Measurements from ENCODE around the gene EIF4A2. TPM values are rescaled to one million over a fixed set of nuclear protein-coding genes. Genes with fewer than 3 reads are reported as not detected.

The EIF4A2 gene
- total and polyA plus RNA-seq, 9 of the 15 experiments (the other 6 are each of a cell fraction or from before 2014, with no cell fraction given): 307 to 754 (median 435) TPM

DNA sequence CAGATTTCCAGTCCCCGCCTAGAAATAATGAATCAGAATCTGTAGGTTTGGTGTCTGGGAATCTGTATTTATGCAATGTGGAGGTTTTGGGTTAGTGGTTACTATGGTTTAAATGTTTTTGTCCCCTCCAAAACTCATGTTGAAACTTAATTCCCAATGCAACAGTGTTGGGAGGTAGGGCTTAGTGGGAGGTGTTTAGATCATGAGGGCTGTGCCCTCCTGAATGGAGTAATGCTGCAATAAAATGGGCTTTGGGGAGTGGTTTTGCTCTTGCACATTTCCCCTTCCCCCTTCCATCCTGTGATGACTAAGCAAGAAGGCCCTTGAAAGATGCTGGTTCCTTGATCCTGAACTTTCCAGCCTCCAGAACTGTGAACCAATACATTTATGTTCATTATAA is 32.1 kb downstream of the EIF4A2 start (continued):
- TF ChIP-seq TAF7 (tag; IDR thresholded peaks at IDR 0.05) (no peak), ZNF668 (CRISPR knock-in tag; IDR thresholded peaks at IDR 0.05) (no peak), LEF1 (IDR thresholded peaks at IDR 0.05) (peak; percentile 49; the same call in 1 of the 2 replicates), ETV1 (tag; conservative IDR thresholded peaks at IDR 0.05; ENCODE audit: low read depth) (peak; percentile 33; the same call in 1 of the 2 replicates), SPI1 (IDR thresholded peaks at IDR 0.05; ENCODE audit: borderline replicate concordance, low read depth, low read length) (0 out of 2 replicates have a peak, but pooled peaks have one; percentile 13), ZNF444 (CRISPR knock-in tag; IDR thresholded peaks at IDR 0.05) (no peak), ZNF253 (CRISPR knock-in tag; conservative IDR thresholded peaks at IDR 0.05) (no peak), CREM (IDR thresholded peaks at IDR 0.05; ENCODE audit: low read depth) (0 out of 2 replicates have a peak, but pooled peaks have one; percentile 6)
- TF ChIP-seq, protein P1, sequence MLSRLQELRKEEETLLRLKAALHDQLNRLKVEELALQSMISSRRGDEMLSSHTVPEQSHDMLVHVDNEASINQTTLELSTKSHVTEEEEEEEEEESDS (CRISPR knock-in tag; IDR thresholded peaks at IDR 0.05): no peak
- TF ChIP-seq, protein P2, sequence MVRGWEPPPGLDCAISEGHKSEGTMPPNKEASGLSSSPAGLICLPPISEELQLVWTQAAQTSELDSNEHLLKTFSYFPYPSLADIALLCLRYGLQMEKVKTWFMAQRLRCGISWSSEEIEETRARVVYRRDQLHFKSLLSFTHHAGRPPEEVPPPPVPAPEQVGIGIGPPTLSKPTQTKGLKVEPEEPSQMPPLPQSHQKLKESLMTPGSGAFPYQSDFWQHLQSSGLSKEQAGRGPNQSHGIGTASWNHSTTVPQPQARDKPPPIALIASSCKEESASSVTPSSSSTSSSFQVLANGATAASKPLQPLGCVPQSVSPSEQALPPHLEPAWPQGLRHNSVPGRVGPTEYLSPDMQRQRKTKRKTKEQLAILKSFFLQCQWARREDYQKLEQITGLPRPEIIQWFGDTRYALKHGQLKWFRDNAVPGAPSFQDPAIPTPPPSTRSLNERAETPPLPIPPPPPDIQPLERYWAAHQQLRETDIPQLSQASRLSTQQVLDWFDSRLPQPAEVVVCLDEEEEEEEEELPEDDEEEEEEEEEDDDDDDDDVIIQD (CRISPR knock-in tag; IDR thresholded peaks at IDR 0.05): no peak
- TF ChIP-seq, protein P3, sequence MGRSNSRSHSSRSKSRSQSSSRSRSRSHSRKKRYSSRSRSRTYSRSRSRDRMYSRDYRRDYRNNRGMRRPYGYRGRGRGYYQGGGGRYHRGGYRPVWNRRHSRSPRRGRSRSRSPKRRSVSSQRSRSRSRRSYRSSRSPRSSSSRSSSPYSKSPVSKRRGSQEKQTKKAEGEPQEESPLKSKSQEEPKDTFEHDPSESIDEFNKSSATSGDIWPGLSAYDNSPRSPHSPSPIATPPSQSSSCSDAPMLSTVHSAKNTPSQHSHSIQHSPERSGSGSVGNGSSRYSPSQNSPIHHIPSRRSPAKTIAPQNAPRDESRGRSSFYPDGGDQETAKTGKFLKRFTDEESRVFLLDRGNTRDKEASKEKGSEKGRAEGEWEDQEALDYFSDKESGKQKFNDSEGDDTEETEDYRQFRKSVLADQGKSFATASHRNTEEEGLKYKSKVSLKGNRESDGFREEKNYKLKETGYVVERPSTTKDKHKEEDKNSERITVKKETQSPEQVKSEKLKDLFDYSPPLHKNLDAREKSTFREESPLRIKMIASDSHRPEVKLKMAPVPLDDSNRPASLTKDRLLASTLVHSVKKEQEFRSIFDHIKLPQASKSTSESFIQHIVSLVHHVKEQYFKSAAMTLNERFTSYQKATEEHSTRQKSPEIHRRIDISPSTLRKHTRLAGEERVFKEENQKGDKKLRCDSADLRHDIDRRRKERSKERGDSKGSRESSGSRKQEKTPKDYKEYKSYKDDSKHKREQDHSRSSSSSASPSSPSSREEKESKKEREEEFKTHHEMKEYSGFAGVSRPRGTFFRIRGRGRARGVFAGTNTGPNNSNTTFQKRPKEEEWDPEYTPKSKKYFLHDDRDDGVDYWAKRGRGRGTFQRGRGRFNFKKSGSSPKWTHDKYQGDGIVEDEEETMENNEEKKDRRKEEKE (IDR thresholded peaks at IDR 0.05; ENCODE audit: borderline replicate concordance in 1 of 2, control insufficient read depth in 1 of 2, low read depth in 2 of 2, low read length in 1 of 2): no peak
- TF ChIP-seq, protein P4, sequence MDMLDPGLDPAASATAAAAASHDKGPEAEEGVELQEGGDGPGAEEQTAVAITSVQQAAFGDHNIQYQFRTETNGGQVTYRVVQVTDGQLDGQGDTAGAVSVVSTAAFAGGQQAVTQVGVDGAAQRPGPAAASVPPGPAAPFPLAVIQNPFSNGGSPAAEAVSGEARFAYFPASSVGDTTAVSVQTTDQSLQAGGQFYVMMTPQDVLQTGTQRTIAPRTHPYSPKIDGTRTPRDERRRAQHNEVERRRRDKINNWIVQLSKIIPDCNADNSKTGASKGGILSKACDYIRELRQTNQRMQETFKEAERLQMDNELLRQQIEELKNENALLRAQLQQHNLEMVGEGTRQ (CRISPR knock-in tag; IDR thresholded peaks at IDR 0.05): no peak
- TF ChIP-seq, protein P5, sequence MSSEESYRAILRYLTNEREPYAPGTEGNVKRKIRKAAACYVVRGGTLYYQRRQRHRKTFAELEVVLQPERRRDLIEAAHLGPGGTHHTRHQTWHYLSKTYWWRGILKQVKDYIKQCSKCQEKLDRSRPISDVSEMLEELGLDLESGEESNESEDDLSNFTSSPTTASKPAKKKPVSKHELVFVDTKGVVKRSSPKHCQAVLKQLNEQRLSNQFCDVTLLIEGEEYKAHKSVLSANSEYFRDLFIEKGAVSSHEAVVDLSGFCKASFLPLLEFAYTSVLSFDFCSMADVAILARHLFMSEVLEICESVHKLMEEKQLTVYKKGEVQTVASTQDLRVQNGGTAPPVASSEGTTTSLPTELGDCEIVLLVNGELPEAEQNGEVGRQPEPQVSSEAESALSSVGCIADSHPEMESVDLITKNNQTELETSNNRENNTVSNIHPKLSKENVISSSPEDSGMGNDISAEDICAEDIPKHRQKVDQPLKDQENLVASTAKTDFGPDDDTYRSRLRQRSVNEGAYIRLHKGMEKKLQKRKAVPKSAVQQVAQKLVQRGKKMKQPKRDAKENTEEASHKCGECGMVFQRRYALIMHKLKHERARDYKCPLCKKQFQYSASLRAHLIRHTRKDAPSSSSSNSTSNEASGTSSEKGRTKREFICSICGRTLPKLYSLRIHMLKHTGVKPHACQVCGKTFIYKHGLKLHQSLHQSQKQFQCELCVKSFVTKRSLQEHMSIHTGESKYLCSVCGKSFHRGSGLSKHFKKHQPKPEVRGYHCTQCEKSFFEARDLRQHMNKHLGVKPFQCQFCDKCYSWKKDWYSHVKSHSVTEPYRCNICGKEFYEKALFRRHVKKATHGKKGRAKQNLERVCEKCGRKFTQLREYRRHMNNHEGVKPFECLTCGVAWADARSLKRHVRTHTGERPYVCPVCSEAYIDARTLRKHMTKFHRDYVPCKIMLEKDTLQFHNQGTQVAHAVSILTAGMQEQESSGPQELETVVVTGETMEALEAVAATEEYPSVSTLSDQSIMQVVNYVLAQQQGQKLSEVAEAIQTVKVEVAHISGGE (CRISPR knock-in tag; IDR thresholded peaks at IDR 0.05): peak in 2 of 3 experiments; percentile 18 to 79; a peak in 2 of 6 replicates
- TF ChIP-seq, protein P6, sequence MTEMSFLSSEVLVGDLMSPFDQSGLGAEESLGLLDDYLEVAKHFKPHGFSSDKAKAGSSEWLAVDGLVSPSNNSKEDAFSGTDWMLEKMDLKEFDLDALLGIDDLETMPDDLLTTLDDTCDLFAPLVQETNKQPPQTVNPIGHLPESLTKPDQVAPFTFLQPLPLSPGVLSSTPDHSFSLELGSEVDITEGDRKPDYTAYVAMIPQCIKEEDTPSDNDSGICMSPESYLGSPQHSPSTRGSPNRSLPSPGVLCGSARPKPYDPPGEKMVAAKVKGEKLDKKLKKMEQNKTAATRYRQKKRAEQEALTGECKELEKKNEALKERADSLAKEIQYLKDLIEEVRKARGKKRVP (CRISPR knock-in tag; IDR thresholded peaks at IDR 0.05): no peak
- TF ChIP-seq, protein P7, sequence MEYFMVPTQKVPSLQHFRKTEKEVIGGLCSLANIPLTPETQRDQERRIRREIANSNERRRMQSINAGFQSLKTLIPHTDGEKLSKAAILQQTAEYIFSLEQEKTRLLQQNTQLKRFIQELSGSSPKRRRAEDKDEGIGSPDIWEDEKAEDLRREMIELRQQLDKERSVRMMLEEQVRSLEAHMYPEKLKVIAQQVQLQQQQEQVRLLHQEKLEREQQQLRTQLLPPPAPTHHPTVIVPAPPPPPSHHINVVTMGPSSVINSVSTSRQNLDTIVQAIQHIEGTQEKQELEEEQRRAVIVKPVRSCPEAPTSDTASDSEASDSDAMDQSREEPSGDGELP (CRISPR knock-in tag; IDR thresholded peaks at IDR 0.05; ENCODE audit: borderline replicate concordance): no peak

Measured in K562 (cell line).